Measurements from ENCODE around the gene KCNQ2. TPM values are rescaled to one million over a fixed set of nuclear protein-coding genes. Genes with fewer than 3 reads are reported as not detected.

Gene KCNQ2
- polyA plus RNA-seq, 3 donors, result not detected

GRCh38 chr20:63447320-63447719, 25.1 kb downstream of the KCNQ2 start:
- Histone ChIP-seq H3K4me3 (replicated peaks in 1 of 3; ENCODE audit: low read depth in 2 of 3, low read length in 3 of 3) (no peak overlapping the region), H3K9me3 (replicated peaks in 1 of 2; ENCODE audit: control insufficient read depth in 1 of 2, insufficient read depth in 1 of 2, low read length in 2 of 2) (peaks cover 8 to 16% of the 10 kb centered on the region in 2 donors), H3K9ac (ENCODE audit: insufficient read depth, low read length, poor library complexity, severe bottlenecking) (no peak overlapping the region), H3K27me3 (ENCODE audit: control insufficient read depth in 2 of 2, insufficient read depth in 2 of 2, low read length in 2 of 2) (peaks cover 0 to under 1% of the 10 kb centered on the region in 2 donors), H2AFZ (ENCODE audit: insufficient read depth, low read depth, low read length, poor library complexity, severe bottlenecking) (no peak overlapping the region), H3K27ac (ENCODE audit: low read depth in 1 of 2, low read length in 2 of 2) (no peak overlapping the region), H3K79me2 (ENCODE audit: insufficient read depth, low read length) (no peaks in the 10 kb centered on the region), H4K20me1 (ENCODE audit: insufficient read depth, low read length) (no peaks in the 10 kb centered on the region), H3K4me2 (replicated peaks; ENCODE audit: extremely low read depth, low read length, poor library complexity, severe bottlenecking) (no peak overlapping the region), H3K4me1 (ENCODE audit: control insufficient read depth in 1 of 2, insufficient read depth in 2 of 2, low read length in 2 of 2) (no peaks in the 10 kb centered on the region), H3K36me3 (replicated peaks in 1 of 2; ENCODE audit: control insufficient read depth in 1 of 2, insufficient read depth in 2 of 2, low read length in 2 of 2) (no peaks in the 10 kb centered on the region)
- Mint-ChIP-seq H3K4me3 (no peak overlapping the region), H3K4me1 (no peaks in the 10 kb centered on the region), H3K27ac (no peak overlapping the region), H3K27me3 (ENCODE audit: low read depth in 3 of 3) (peaks cover 1 to 8% (median 7%) of the 10 kb centered on the region in 3 donors), H3K36me3 (no peaks in the 10 kb centered on the region), H3K9me3 (peaks cover 0 to 19% (median 9%) of the 10 kb centered on the region in 7 donors)
- no peak for TF ChIP-seq CTCF (IDR thresholded peaks at IDR 0.05)
- 87% methylated on average over 9 of the region's 16 CpGs for WGBS (ENCODE audit: insufficient coverage)
- intact Hi-C loops (cut with micrococcal nuclease), result no loop called here
- DNase-seq, result no peak

- Mint-ChIP-seq H3K27me3 (ENCODE audit: low read depth in 3 of 3) (peaks cover 8 to 13% (median 13%) of the 10 kb centered on the region in 3 donors), H3K27ac (no peak overlapping the region), H3K9me3 (peaks cover 0 to 21% (median 11%) of the 10 kb centered on the region in 7 donors), H3K4me1 (no peaks in the 10 kb centered on the region), H3K4me3 (no peak overlapping the region), H3K36me3 (no peaks in the 10 kb centered on the region)
- 69% methylated on average over 23 of the region's 31 CpGs for WGBS (ENCODE audit: insufficient coverage)
- H3K27ac ChIP-seq (ENCODE audit: low read depth in 1 of 2, low read length in 2 of 2), result no peak overlapping the region
- DNase-seq, result no peak
- no peak overlapping the region for H3K9ac ChIP-seq (ENCODE audit: insufficient read depth, low read length, poor library complexity, severe bottlenecking)
- no peak overlapping the region for H3K4me3 ChIP-seq (replicated peaks in 1 of 3; ENCODE audit: low read depth in 2 of 3, low read length in 3 of 3)
- no peak overlapping the region for H3K4me2 ChIP-seq (replicated peaks; ENCODE audit: extremely low read depth, low read length, poor library complexity, severe bottlenecking)
- no peaks in the 10 kb centered on the region for H4K20me1 ChIP-seq (ENCODE audit: insufficient read depth, low read length)
- peaks cover 8 to 18% of the 10 kb centered on the region in 2 donors for H3K9me3 ChIP-seq (replicated peaks in 1 of 2; ENCODE audit: control insufficient read depth in 1 of 2, insufficient read depth in 1 of 2, low read length in 2 of 2)
- H3K27me3 ChIP-seq (ENCODE audit: control insufficient read depth in 2 of 2, insufficient read depth in 2 of 2, low read length in 2 of 2), result peaks cover 0 to 9% of the 10 kb centered on the region in 2 donors
- H3K79me2 ChIP-seq (ENCODE audit: insufficient read depth, low read length), result no peaks in the 10 kb centered on the region
- no peak overlapping the region for H2AFZ ChIP-seq (ENCODE audit: insufficient read depth, low read depth, low read length, poor library complexity, severe bottlenecking)
- intact Hi-C loops (cut with micrococcal nuclease), result no loop called here
- H3K4me1 ChIP-seq (ENCODE audit: control insufficient read depth in 1 of 2, insufficient read depth in 2 of 2, low read length in 2 of 2), result no peaks in the 10 kb centered on the region
- no peak for TF ChIP-seq CTCF (IDR thresholded peaks at IDR 0.05)
- no peaks in the 10 kb centered on the region for H3K36me3 ChIP-seq (replicated peaks in 1 of 2; ENCODE audit: control insufficient read depth in 1 of 2, insufficient read depth in 2 of 2, low read length in 2 of 2)
Measured at GRCh38 chr20:63446216-63447024, 26.0 kb downstream of the KCNQ2 start.
